Activated naive CD8-positive, alpha-beta T cell treated with anti-CD3 and anti-CD28 coated beads, Interleukin-2, amount 50 U/mL, for 24 hours (primary cell): ENCODE results near the gene CLCN5.

Experiments used
- ATAC-seq: fragments of 150-1000 bp; cut with Tn5 transposase; one replicate; pipeline ENCODE4 v1.10.0; 2021
- DNase-seq: peaks from one replicate; pipeline ENCODE4 v3.0.0; 2021
- H3K27ac Mint-ChIP-seq: one replicate; pipeline ENCODE4 v1.8.0; 2021; ENCODE audit warnings: mild to moderate bottlenecking, mixed read lengths
- H3K27me3 Mint-ChIP-seq: one replicate; pipeline ENCODE4 v1.8.0; 2021; ENCODE audit warnings: mixed read lengths
- H3K36me3 Mint-ChIP-seq: one replicate; pipeline ENCODE4 v1.8.0; 2021; ENCODE audit warnings: low read depth, mixed read lengths
- H3K4me1 Mint-ChIP-seq: one replicate; pipeline ENCODE4 v1.8.0; 2021; ENCODE audit warnings: mixed read lengths
- H3K4me3 Mint-ChIP-seq: one replicate; pipeline ENCODE4 v1.8.0; 2021; ENCODE audit warnings: mild to moderate bottlenecking, moderate library complexity, mixed read lengths
- H3K9me3 Mint-ChIP-seq: one replicate; pipeline ENCODE4 v1.8.0; 2021; ENCODE audit warnings: mixed read lengths

Gene CLCN5

GRCh38 chrX:49959602-49960001 lies 37.2 kb downstream of the CLCN5 start:
- Mint-ChIP-seq H3K9me3 (no peaks in the 10 kb centered on the region), H3K27me3 (no peaks in the 10 kb centered on the region), H3K4me3 (no peak overlapping the region), H3K36me3 (no peaks in the 10 kb centered on the region), H3K27ac (no peak overlapping the region), H3K4me1 (no peaks in the 10 kb centered on the region)
- DNase-seq (no peak), ATAC-seq (no peak)

- H3K27ac Mint-ChIP-seq = no peak overlapping the region
- H3K27me3 Mint-ChIP-seq = no peaks in the 10 kb centered on the region
- no peaks in the 10 kb centered on the region for H3K36me3 Mint-ChIP-seq
Observed at GRCh38 chrX:49960061-49960460, 37.7 kb downstream of the CLCN5 start.

GRCh38 chrX:49970674-49971073 lies 48.3 kb downstream of the CLCN5 start:
- Mint-ChIP-seq H3K9me3 (no peaks in the 10 kb centered on the region), H3K4me1 (no peaks in the 10 kb centered on the region), H3K27ac (no peak overlapping the region), H3K36me3 (peaks cover 4% of the 10 kb centered on the region), H3K27me3 (no peaks in the 10 kb centered on the region), H3K4me3 (no peak overlapping the region)
- DNase-seq (no peak), ATAC-seq (no peak)

More at GRCh38 chrX:49960061-49960460, 37.7 kb downstream of the CLCN5 start:
- Mint-ChIP-seq H3K9me3 (no peaks in the 10 kb centered on the region), H3K4me3 (no peak overlapping the region), H3K4me1 (no peaks in the 10 kb centered on the region)
- DNase-seq (no peak), ATAC-seq (no peak)

GRCh38 chrX:49972328-49972860 lies 50.0 kb downstream of the CLCN5 start:
- no peaks in the 10 kb centered on the region for H3K9me3 Mint-ChIP-seq
- ATAC-seq (no peak), DNase-seq (no peak)
- no peak overlapping the region for H3K4me3 Mint-ChIP-seq
- H3K4me1 Mint-ChIP-seq = no peaks in the 10 kb centered on the region
- H3K27me3 Mint-ChIP-seq = no peaks in the 10 kb centered on the region
- no peak overlapping the region for H3K27ac Mint-ChIP-seq
- peaks cover 4% of the 10 kb centered on the region for H3K36me3 Mint-ChIP-seq

- no peak for DNase-seq
- H3K36me3 Mint-ChIP-seq = peaks cover 5% of the 10 kb centered on the region
- H3K4me1 Mint-ChIP-seq = peaks cover 1% of the 10 kb centered on the region
- no peaks in the 10 kb centered on the region for H3K9me3 Mint-ChIP-seq
- no peak overlapping the region for H3K4me3 Mint-ChIP-seq
- H3K27ac Mint-ChIP-seq = no peak overlapping the region
- H3K27me3 Mint-ChIP-seq = no peaks in the 10 kb centered on the region
- no peak for ATAC-seq
Observed at GRCh38 chrX:49976682-49977197, 54.3 kb downstream of the CLCN5 start.

- no peak for DNase-seq
- H3K27ac Mint-ChIP-seq = no peak overlapping the region
- H3K9me3 Mint-ChIP-seq = no peaks in the 10 kb centered on the region
- H3K4me3 Mint-ChIP-seq = no peak overlapping the region
- no peaks in the 10 kb centered on the region for H3K27me3 Mint-ChIP-seq
- ATAC-seq = no peak
- peaks cover 1% of the 10 kb centered on the region for H3K4me1 Mint-ChIP-seq
- H3K36me3 Mint-ChIP-seq = peaks cover 5% of the 10 kb centered on the region
Observed at GRCh38 chrX:49977319-49978090, 55.1 kb downstream of the CLCN5 start.

GRCh38 chrX:49978176-49978575 lies 55.8 kb downstream of the CLCN5 start:
- H3K36me3 Mint-ChIP-seq = peaks cover 5% of the 10 kb centered on the region
- H3K4me3 Mint-ChIP-seq = no peak overlapping the region
- no peak overlapping the region for H3K27ac Mint-ChIP-seq
- H3K4me1 Mint-ChIP-seq = peaks cover 1% of the 10 kb centered on the region
- DNase-seq (no peak), ATAC-seq (no peak)
- H3K9me3 Mint-ChIP-seq = no peaks in the 10 kb centered on the region
- no peaks in the 10 kb centered on the region for H3K27me3 Mint-ChIP-seq

- no peak for ATAC-seq
- H3K9me3 Mint-ChIP-seq = no peaks in the 10 kb centered on the region
- H3K36me3 Mint-ChIP-seq = no peaks in the 10 kb centered on the region
- no peak overlapping the region for H3K27ac Mint-ChIP-seq
- no peak overlapping the region for H3K4me3 Mint-ChIP-seq
- no peaks in the 10 kb centered on the region for H3K27me3 Mint-ChIP-seq
- no peak for DNase-seq
- no peaks in the 10 kb centered on the region for H3K4me1 Mint-ChIP-seq
Observed at GRCh38 chrX:49986058-49986457, 63.7 kb downstream of the CLCN5 start.

- Mint-ChIP-seq H3K27ac (no peak overlapping the region), H3K4me3 (no peak overlapping the region), H3K27me3 (no peaks in the 10 kb centered on the region), H3K36me3 (no peaks in the 10 kb centered on the region), H3K9me3 (no peaks in the 10 kb centered on the region), H3K4me1 (no peaks in the 10 kb centered on the region)
- ATAC-seq (no peak), DNase-seq (no peak)
Observed at GRCh38 chrX:49987651-49988050, 65.3 kb downstream of the CLCN5 start.

GRCh38 chrX:49988143-49988542 lies 65.7 kb downstream of the CLCN5 start:
- DNase-seq (no peak), ATAC-seq (no peak)
- Mint-ChIP-seq H3K27me3 (no peaks in the 10 kb centered on the region), H3K4me1 (no peaks in the 10 kb centered on the region), H3K27ac (no peak overlapping the region), H3K9me3 (no peaks in the 10 kb centered on the region), H3K36me3 (no peaks in the 10 kb centered on the region), H3K4me3 (no peak overlapping the region)

- Mint-ChIP-seq H3K4me3 (no peak overlapping the region), H3K9me3 (no peaks in the 10 kb centered on the region), H3K4me1 (peaks cover 3% of the 10 kb centered on the region), H3K27ac (no peak overlapping the region), H3K36me3 (no peaks in the 10 kb centered on the region), H3K27me3 (no peaks in the 10 kb centered on the region)
- DNase-seq (no peak), ATAC-seq (no peak)
Observed at GRCh38 chrX:49991758-49992157, 69.4 kb downstream of the CLCN5 start.

- H3K9me3 Mint-ChIP-seq = no peaks in the 10 kb centered on the region
- ATAC-seq (no peak), DNase-seq (no peak)
- H3K27me3 Mint-ChIP-seq = no peaks in the 10 kb centered on the region
- peaks cover 3% of the 10 kb centered on the region for H3K4me1 Mint-ChIP-seq
- no peak overlapping the region for H3K4me3 Mint-ChIP-seq
- H3K27ac Mint-ChIP-seq = no peak overlapping the region
- H3K36me3 Mint-ChIP-seq = no peaks in the 10 kb centered on the region
Observed at GRCh38 chrX:49992853-49993252, 70.5 kb downstream of the CLCN5 start.

GRCh38 chrX:49993661-49994060 lies 71.3 kb downstream of the CLCN5 start:
- H3K4me1 Mint-ChIP-seq = peaks cover 3% of the 10 kb centered on the region
- DNase-seq (no peak), ATAC-seq (no peak)
- no peak overlapping the region for H3K27ac Mint-ChIP-seq
- no peaks in the 10 kb centered on the region for H3K9me3 Mint-ChIP-seq
- no peaks in the 10 kb centered on the region for H3K36me3 Mint-ChIP-seq
- no peaks in the 10 kb centered on the region for H3K27me3 Mint-ChIP-seq
- no peak overlapping the region for H3K4me3 Mint-ChIP-seq

- H3K36me3 Mint-ChIP-seq = no peaks in the 10 kb centered on the region
- no peak overlapping the region for H3K4me3 Mint-ChIP-seq
- no peak overlapping the region for H3K27ac Mint-ChIP-seq
- H3K4me1 Mint-ChIP-seq = peaks cover 3% of the 10 kb centered on the region
- no peaks in the 10 kb centered on the region for H3K9me3 Mint-ChIP-seq
- no peaks in the 10 kb centered on the region for H3K27me3 Mint-ChIP-seq
- no peak for ATAC-seq
- no peak for DNase-seq
Observed at GRCh38 chrX:49995107-49995731, 72.8 kb downstream of the CLCN5 start.

- no peak for ATAC-seq
- H3K36me3 Mint-ChIP-seq = no peaks in the 10 kb centered on the region
Observed at GRCh38 chrX:49995795-49996455, 73.5 kb downstream of the CLCN5 start.

More at GRCh38 chrX:49995795-49996455, 73.5 kb downstream of the CLCN5 start:
- peaks cover 3% of the 10 kb centered on the region for H3K4me1 Mint-ChIP-seq
- H3K9me3 Mint-ChIP-seq = no peaks in the 10 kb centered on the region
- no peak overlapping the region for H3K4me3 Mint-ChIP-seq
- H3K27ac Mint-ChIP-seq = no peak overlapping the region
- H3K27me3 Mint-ChIP-seq = no peaks in the 10 kb centered on the region
- no peak for DNase-seq
